Tibial nerve (tissue), 4 donors: Measurements from ENCODE around the gene NUDC. TPM values are rescaled to one million over a fixed set of nuclear protein-coding genes. Genes with fewer than 3 reads are reported as not detected.
A peak's percentile ranks its signal among the peaks of the same experiment; 100 is the strongest.

Source experiments
- DNase-seq, 2 donors: peaks; one replicate each; pipeline ENCODE4 v3.0.0-alpha.2; 2019; ENCODE audit warnings: low spot score in 2 of 2
- H3K27ac ChIP-seq, 4 donors: fragments of 200-600 bp; sonication (generic) in 3 of 4; one replicate each; pipeline ENCODE4 v1.5.1; 2017 to 2019; ENCODE audit warnings: mild to moderate bottlenecking in 1 of 4
- H3K27me3 ChIP-seq, 2 donors: fragments of 200-600 bp; sonication (generic) in 1 of 2; one replicate each; pipeline versions ENCODE4 v1.5.1 to v1.6.0; 2017 to 2019
- H3K36me3 ChIP-seq, 3 donors: fragments of 200-600 bp; sonication (generic); one replicate each; pipeline ENCODE4 v1.5.1; 2018 to 2019
- H3K4me1 ChIP-seq, 4 donors: fragments of 200-600 bp; sonication (generic) in 3 of 4; one replicate each; pipeline ENCODE4 v1.5.1; 2017 to 2019
- H3K4me3 ChIP-seq, 4 donors: fragments of 200-600 bp; sonication (generic) in 3 of 4; one replicate each; pipeline ENCODE4 v1.5.1; 2017 to 2019; ENCODE audit warnings: mild to moderate bottlenecking in 1 of 4, moderate library complexity in 1 of 4
- H3K9me3 ChIP-seq, 4 donors: fragments of 200-600 bp; sonication (generic) in 3 of 4; one replicate each; pipeline ENCODE4 v1.5.1; 2017 to 2019
- EP300 ChIP-seq, 2 donors: sonication (generic); formaldehyde crosslinking; IDR thresholded peaks; one replicate each; pipeline ENCODE4 v1.6.1; 2017; ENCODE audit warnings: antibody characterized with exemption in 2 of 2, mild to moderate bottlenecking in 1 of 2
- POLR2A ChIP-seq, 2 donors: fragments of 450-650 bp; IDR thresholded peaks; one replicate each; pipeline ENCODE4 v1.6.1; 2017; ENCODE audit warnings: antibody characterized with exemption in 2 of 2, mild to moderate bottlenecking in 2 of 2, moderate library complexity in 2 of 2
- WGBS, 2 donors: methylation state at CpG; one replicate each; pipeline ENCODE4 v1.1.5; 2018; 5-methylcytosine and 5-hydroxymethylcytosine counted together
- total RNA-seq, 4 donors: library from RNA; depleted of rRNA; stranded (reverse); fragments of >200 nt; gene quantifications; one replicate each; pipeline ENCODE4 v1.1.0, GENCODE V29; 2016
- TF ChIP-seq, protein P1 (sequence below), 5 experiments: fragments of 200-600 bp in 3 of 5; fragments of 450-650 bp in 2 of 5; sonication (generic) in 3 of 5; IDR thresholded peaks; one replicate each; pipeline ENCODE4 v1.5.1; 2016 to 2019; ENCODE audit warnings: antibody characterized with exemption in 5 of 5, mild to moderate bottlenecking in 3 of 5, moderate library complexity in 2 of 5

The NUDC gene
- total RNA-seq, 4 donors from 2014 or later = 47.9 to 60.9 (median 57.0) TPM

DNA sequence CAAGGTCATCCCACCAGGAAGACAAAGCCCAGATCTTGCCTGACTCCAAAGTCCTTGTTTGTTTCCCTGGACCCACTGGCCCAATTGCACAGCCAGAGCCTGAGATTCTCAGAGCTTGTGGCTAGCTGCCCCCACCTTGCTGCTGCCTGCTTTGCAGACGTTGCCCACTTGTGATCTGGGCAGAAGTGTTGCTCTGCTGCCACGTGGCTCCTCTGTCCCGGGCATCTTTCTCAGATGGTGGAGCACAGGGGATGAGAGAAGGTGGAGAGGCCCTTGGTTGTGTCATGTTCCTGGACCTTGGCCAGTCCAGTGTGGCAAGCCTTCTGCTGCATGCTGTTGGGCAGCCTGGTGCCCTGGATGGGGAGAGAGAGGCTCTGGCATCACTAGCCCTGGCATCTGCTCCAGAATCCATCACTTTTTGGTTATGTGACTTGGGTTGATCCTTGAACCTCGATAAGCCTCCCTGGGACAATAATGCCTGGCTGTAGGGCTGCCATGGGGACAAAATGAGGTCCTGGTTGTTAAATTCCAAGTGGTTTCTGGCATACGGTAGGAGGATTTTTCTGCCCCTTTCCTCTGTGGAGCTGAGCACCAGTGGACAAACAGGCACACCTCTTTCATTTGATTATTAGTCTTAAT lies 6.2 kb upstream of the NUDC start:
- TF ChIP-seq EP300 (IDR thresholded peaks at IDR 0.05) (no peak), POLR2A (IDR thresholded peaks at IDR 0.05) (no peak)
- TF ChIP-seq, protein P1, sequence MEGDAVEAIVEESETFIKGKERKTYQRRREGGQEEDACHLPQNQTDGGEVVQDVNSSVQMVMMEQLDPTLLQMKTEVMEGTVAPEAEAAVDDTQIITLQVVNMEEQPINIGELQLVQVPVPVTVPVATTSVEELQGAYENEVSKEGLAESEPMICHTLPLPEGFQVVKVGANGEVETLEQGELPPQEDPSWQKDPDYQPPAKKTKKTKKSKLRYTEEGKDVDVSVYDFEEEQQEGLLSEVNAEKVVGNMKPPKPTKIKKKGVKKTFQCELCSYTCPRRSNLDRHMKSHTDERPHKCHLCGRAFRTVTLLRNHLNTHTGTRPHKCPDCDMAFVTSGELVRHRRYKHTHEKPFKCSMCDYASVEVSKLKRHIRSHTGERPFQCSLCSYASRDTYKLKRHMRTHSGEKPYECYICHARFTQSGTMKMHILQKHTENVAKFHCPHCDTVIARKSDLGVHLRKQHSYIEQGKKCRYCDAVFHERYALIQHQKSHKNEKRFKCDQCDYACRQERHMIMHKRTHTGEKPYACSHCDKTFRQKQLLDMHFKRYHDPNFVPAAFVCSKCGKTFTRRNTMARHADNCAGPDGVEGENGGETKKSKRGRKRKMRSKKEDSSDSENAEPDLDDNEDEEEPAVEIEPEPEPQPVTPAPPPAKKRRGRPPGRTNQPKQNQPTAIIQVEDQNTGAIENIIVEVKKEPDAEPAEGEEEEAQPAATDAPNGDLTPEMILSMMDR (IDR thresholded peaks at IDR 0.05) = no peak
- WGBS, 2 donors = 55 to 66% methylated on average over 5 of the region's 5 CpGs
- Histone ChIP-seq H3K4me1 (no peaks in the 10 kb centered on the region), H3K9me3 (no peaks in the 10 kb centered on the region), H3K36me3 (no peaks in the 10 kb centered on the region), H3K27ac (no peak overlapping the region), H3K27me3 (no peaks in the 10 kb centered on the region), H3K4me3 (no peak overlapping the region)
- no peak for DNase-seq

DNA sequence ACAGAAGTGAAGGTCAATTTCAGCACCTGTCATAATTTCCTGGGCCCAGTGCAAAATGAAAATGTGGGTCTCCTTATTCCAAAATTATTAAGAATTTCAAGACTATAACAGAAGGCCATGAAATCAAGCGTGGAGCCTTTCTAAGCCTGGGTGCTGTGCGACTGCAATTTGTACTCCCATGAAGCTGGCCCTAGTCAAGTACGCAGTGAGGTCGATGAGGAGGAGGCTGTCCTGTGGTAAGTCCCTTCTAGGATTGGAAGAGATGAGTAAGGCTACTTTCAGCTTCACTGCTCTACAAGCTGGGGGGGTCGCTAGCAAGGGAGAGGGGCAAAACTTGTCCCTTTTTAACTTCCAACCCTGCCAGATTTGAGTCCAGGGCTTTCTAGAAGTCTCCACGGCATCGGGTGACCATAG lies 410 bp upstream of the NUDC start:
- Histone ChIP-seq H3K36me3 (peaks cover 0 to 29% (median 5%) of the 10 kb centered on the region in 3 donors), H3K4me1 (peaks cover 0 to 28% (median 19%) of the 10 kb centered on the region in 4 donors), H3K27me3 (no peaks in the 10 kb centered on the region), H3K27ac (peak overlapping the region; percentile 82 to 97 (median 93)), H3K4me3 (peak overlapping the region; percentile 43 to 100 (median 93)), H3K9me3 (no peaks in the 10 kb centered on the region)
- DNase-seq = no peak
- 14 to 24% methylated on average over 4 to 6 of the region's 7 CpGs for WGBS, 2 donors
- no peak for TF ChIP-seq EP300 (IDR thresholded peaks at IDR 0.05)
- no peak for TF ChIP-seq POLR2A (IDR thresholded peaks at IDR 0.05)
- TF ChIP-seq, protein P1 (IDR thresholded peaks at IDR 0.05) = no peak

DNA sequence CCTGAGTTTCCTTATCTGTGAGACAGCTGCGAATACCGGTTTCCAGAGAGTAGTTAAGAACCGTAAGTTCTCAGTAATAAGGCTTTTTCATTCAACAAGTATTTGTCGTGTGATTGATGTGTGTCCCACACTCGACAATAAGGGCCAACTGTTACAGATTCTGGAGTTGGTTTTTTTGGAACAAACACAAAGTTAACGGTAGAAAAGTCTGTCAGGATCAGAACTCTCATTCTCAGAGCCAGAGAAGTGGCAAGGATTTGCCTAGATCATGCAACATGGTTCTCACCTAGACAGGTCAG lies 837 bp downstream of the NUDC start:
- Histone ChIP-seq H3K4me3 (peak overlapping the region; percentile 86 to 100 (median 94)), H3K27ac (peak overlapping the region in 3 of 4 donors; percentile 78 to 97 (median 95)), H3K9me3 (no peaks in the 10 kb centered on the region), H3K36me3 (peaks cover 0 to 41% (median 12%) of the 10 kb centered on the region in 3 donors), H3K4me1 (peaks cover 0 to 31% (median 19%) of the 10 kb centered on the region in 4 donors), H3K27me3 (no peaks in the 10 kb centered on the region)
- no peak for DNase-seq
- TF ChIP-seq, protein P1 (IDR thresholded peaks at IDR 0.05) = no peak
- TF ChIP-seq EP300 (IDR thresholded peaks at IDR 0.05) (no peak), POLR2A (IDR thresholded peaks at IDR 0.05) (no peak)
- 25 to 27% methylated on average over 6 of the region's 6 CpGs for WGBS, 2 donors

DNA sequence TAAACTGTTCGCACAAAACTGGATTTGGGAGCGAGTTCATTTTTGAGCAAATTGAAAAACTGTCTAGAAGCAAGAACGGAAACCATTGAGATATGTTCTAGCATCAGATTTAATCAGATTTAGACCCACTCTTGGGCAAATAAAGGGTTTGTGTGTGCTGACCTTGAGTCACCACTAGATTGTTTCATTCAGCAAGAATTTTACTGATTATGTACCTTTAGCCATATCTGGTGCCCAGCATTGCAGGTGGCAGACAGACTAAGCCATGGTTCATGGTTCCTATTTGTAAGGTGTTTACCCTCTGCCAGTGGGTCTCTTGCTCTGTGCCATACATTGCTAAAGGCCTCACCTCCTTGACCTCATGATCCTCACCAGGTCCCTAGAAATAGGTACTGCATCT lies 1.4 kb downstream of the NUDC start:
- no peak for DNase-seq
- TF ChIP-seq POLR2A (IDR thresholded peaks at IDR 0.05) (no peak), EP300 (IDR thresholded peaks at IDR 0.05) (no peak)
- TF ChIP-seq, protein P1 (IDR thresholded peaks at IDR 0.05) = no peak
- Histone ChIP-seq H3K4me3 (peak overlapping the region in 1 of 4 donors; percentile 100), H3K9me3 (no peaks in the 10 kb centered on the region), H3K27ac (no peak overlapping the region), H3K4me1 (peaks cover 0 to 31% (median 19%) of the 10 kb centered on the region in 4 donors), H3K27me3 (no peaks in the 10 kb centered on the region), H3K36me3 (peaks cover 0 to 46% (median 12%) of the 10 kb centered on the region in 3 donors)
- 94 to 95% methylated on average over 3 of the region's 3 CpGs for WGBS, 2 donors

DNA sequence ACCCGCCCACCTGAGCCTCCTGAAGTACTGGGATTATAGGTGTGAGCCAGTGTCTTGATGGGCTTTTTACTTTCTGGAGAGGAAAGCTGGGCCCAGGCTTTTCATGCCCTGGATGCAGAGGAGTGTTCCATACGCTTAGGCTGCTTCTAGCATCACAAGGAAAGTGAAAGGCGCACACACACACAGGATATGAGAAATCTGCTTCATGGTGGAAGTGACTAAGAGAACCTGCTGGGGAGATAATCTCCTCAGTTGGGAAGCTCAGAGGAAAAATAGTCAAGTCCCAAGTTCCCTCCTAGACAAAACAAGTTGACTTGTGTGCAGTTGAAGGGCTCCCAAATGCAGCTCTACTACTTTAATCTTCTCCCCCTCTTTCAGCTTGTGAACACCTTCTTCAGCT lies 2.2 kb downstream of the NUDC start:
- no peaks in the 10 kb centered on the region for H3K27me3 ChIP-seq
- peaks cover 0 to 31% (median 19%) of the 10 kb centered on the region in 4 donors for H3K4me1 ChIP-seq
- no peak for DNase-seq
- 88 to 96% methylated on average over 3 of the region's 3 CpGs for WGBS, 2 donors
- H3K36me3 ChIP-seq = peaks cover 0 to 54% (median 12%) of the 10 kb centered on the region in 3 donors
- H3K4me3 ChIP-seq = no peak overlapping the region
- no peak overlapping the region for H3K27ac ChIP-seq
- no peaks in the 10 kb centered on the region for H3K9me3 ChIP-seq
- TF ChIP-seq, protein P1 (IDR thresholded peaks at IDR 0.05) = no peak
- TF ChIP-seq EP300 (IDR thresholded peaks at IDR 0.05) (no peak), POLR2A (IDR thresholded peaks at IDR 0.05) (no peak)
